ENCODE measurements around the gene SLC35E3. TPM values are rescaled to one million over a fixed set of nuclear protein-coding genes. Genes with fewer than 3 reads are reported as not detected.

Gene SLC35E3
- total and polyA plus RNA-seq, 7 donors = 2.9 to 7.5 (median 4.2) TPM

- Histone ChIP-seq H3K4me3 (no peak overlapping the region), H3K27ac (no peak overlapping the region), H3K9me3 (no peaks in the 10 kb centered on the region), H3K4me1 (peaks cover 4% of the 10 kb centered on the region), H3K27me3 (ENCODE audit: insufficient read depth in 3 of 3, low read length in 2 of 3) (no peaks in the 10 kb centered on the region), H3K36me3 (ENCODE audit: insufficient read depth in 1 of 2, low read depth in 1 of 2) (no peaks in the 10 kb centered on the region)
- TF ChIP-seq CTCF (IDR thresholded peaks at IDR 0.05) = no peak
- 70 to 83% (median 75%) methylated on average over 2 of the region's 2 CpGs for WGBS, 3 donors
- intact Hi-C loops (cut with DNase I) = no loop called here
- no peak for ATAC-seq
- no peak for DNase-seq
Measured at GRCh38 chr12:68785358-68785757, 39.4 kb downstream of the SLC35E3 start.

- 92 to 96% (median 92%) methylated on average over 5 of the region's 5 CpGs for WGBS, 3 donors
Measured at GRCh38 chr12:68785823-68786222, 39.8 kb downstream of the SLC35E3 start.

GRCh38 chr12:68786929-68787328, 41.0 kb downstream of the SLC35E3 start:
- Histone ChIP-seq H3K36me3 (ENCODE audit: insufficient read depth in 1 of 2, low read depth in 1 of 2) (no peaks in the 10 kb centered on the region), H3K27me3 (ENCODE audit: insufficient read depth in 3 of 3, low read length in 2 of 3) (no peaks in the 10 kb centered on the region), H3K4me3 (no peak overlapping the region), H3K27ac (peak overlapping the region; percentile 55), H3K4me1 (peaks cover 4% of the 10 kb centered on the region), H3K9me3 (no peaks in the 10 kb centered on the region)
- TF ChIP-seq CTCF (IDR thresholded peaks at IDR 0.05) = peak; percentile 10
- ATAC-seq = no peak
- intact Hi-C loops (cut with DNase I) = no loop called here
- no peak for DNase-seq
- WGBS, 3 donors = 76 to 92% (median 91%) methylated on average over 2 of the region's 2 CpGs

More at GRCh38 chr12:68785823-68786222, 39.8 kb downstream of the SLC35E3 start:
- peaks cover 4% of the 10 kb centered on the region for H3K4me1 ChIP-seq
- no peak for TF ChIP-seq CTCF (IDR thresholded peaks at IDR 0.05)
- no peaks in the 10 kb centered on the region for H3K9me3 ChIP-seq
- no peak for ATAC-seq
- H3K27ac ChIP-seq = no peak overlapping the region
- no peak for DNase-seq
- no peaks in the 10 kb centered on the region for H3K36me3 ChIP-seq (ENCODE audit: insufficient read depth in 1 of 2, low read depth in 1 of 2)
- H3K27me3 ChIP-seq (ENCODE audit: insufficient read depth in 3 of 3, low read length in 2 of 3) = no peaks in the 10 kb centered on the region
- intact Hi-C loops (cut with DNase I) = no loop called here
- H3K4me3 ChIP-seq = no peak overlapping the region

- no peaks in the 10 kb centered on the region for H3K9me3 ChIP-seq
- ATAC-seq = no peak
- no peaks in the 10 kb centered on the region for H3K36me3 ChIP-seq (ENCODE audit: insufficient read depth in 1 of 2, low read depth in 1 of 2)
- H3K27ac ChIP-seq = no peak overlapping the region
- no peak for DNase-seq
- H3K27me3 ChIP-seq (ENCODE audit: insufficient read depth in 3 of 3, low read length in 2 of 3) = no peaks in the 10 kb centered on the region
- no peak overlapping the region for H3K4me3 ChIP-seq
- TF ChIP-seq CTCF (IDR thresholded peaks at IDR 0.05) = no peak
- 85 to 91% (median 86%) methylated on average over 3 of the region's 3 CpGs for WGBS, 3 donors
- intact Hi-C loops (cut with DNase I) = no loop called here
- peaks cover 4% of the 10 kb centered on the region for H3K4me1 ChIP-seq
Measured at GRCh38 chr12:68788554-68789143, 42.7 kb downstream of the SLC35E3 start.
